GM18868 (cell line): Measurements from ENCODE around the gene CDC42.

ENCODE experiments used
- ATAC-seq: cut with Tn5 transposase; IDR thresholded peaks from one replicate; pipeline ENCODE4 v1.9.1; 2021; ENCODE audit warnings: mild to moderate bottlenecking, moderate library complexity; ENCODE audit not compliant: unreplicated experiment

CDC42 gene

DNA sequence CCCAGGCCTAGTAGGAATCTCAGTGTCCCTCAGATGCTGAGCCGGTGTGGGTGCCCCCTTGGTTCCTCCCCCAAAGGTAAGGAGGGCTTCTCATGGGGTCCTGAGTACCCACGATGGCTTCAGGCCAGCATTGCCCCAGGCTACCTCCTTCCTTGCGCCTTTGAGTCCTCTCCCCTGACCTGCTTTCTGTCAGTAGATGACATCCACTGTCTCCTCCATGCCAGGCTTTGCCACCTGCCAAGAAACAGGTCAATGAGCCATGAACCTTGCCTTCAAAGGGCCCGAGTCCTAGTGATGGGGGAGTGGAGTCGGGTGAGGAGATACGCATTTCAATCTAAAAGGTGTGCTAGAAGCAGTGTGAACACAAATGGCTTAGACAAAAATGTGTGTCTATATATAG, 74.7 kb downstream of the CDC42 start:
- no peak for ATAC-seq

DNA sequence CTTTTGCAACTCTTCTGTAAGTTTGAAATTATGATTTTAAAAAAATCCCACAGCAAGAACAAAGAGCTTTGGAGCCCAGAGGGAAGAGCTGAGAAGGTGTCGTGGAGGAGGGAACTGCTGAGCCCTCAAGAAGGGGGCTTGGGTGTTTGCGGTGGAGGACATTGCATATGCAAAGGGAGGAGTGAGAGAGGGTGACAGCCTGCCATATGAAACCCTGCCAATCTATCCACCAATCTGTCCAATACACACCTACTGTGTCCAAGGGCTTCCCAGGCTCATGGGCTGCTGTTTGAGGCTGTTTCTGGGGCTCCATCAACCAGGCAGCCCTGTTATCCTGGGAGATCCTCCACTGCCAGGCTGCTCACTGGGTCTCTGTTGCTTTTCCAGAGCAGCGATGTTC, 75.2 kb downstream of the CDC42 start:
- ATAC-seq, result no peak

DNA sequence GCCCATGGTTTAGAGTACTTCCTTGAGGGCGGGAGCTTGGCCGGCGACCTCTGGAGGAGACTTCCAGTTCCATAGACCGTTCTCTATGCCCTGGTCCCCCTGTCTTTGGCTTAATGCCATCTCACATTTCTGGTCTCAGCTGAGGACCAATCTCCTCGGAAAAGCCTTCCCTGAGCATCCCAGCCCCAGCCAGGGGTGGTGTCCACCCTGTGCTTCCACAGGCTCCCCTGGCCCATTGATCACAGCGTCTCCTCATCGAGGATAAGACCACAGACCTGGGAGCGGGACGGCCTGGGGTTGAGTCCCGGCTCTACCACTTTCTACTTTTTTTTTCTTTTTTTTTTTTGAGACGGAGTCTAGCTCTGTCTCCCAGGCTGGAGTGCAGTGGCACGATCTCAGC, 75.9 kb downstream of the CDC42 start:
- no peak for ATAC-seq

DNA sequence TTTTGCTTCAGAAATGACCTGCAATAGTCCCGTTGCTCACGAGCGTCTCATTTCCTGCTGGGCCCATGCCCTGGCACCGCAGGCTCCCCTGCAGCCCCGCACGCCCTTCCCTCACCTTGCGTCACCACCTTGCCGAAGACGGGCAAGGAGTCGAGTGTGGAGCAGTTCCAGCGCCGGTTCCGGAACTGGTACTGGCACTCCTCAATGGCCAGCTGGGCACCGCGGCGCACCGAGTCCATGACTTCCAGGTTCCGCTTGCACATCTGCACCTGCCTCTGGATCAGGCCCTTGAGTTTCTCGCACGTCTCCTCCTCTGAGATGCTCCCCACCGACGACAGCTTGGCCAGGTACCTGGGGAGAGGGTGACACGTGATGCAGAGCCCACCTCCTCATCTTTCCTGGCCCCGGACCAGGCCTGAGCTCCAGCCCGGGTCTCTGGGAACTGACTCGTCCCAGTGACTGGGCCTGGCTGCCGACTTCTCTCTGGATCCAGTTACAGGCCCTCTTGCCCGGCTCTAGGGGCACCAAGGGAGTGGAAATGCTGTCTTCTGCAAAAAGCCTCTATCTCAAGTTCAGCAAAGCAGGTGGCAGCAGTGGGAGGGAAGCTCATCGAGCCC, 77.1 kb downstream of the CDC42 start:
- ATAC-seq, result no peak

DNA sequence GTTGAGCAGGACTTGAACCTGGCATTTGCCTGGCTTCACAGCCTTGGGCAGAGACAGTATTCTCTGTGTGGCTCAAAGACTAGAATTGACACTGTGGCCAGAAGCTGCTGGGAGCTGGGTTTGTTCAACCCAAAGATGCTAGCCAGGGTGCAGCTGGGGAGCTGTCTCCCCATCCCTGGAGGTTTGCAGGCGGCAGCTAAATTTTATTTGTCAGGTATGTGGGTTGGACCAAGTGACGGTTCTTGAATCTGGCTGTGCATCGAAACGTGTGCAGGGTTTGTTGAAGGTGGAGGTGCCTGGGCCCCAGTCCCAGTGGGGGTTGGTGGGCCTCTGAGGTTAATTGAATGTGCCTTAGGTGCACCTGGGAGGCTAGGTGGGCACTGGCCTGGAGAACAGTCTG, 78.6 kb downstream of the CDC42 start:
- ATAC-seq, result no peak

DNA sequence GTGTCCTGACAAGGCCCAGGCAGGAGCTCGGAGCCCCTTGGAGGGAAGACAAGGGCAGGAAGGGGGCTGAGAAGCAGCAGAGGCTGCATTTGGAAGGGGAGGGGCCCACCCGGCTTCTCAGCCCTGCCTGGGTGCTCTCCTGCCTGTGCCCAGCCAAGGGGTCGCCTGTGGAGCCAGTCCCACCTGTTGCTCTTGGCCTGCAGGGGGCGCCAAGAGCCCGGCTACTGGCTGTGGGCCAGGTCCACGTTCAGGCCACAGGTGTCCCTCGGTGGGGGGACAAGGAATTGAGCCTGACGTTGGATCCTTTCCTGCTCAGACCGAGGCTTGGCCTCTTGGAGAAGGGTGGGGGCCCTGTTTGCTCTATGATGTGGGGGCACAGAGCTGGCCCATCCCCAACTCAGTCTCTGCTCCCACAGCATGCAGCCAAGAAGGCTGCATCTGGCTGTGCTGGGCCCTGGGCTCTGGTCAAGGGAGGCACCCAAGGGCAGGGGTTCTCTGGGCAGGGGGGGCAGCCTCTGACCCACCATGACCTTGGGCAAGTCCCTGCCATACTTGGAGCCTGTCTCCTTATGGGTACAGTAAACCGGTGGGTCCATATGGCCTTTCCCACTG, 79.5 kb downstream of the CDC42 start:
- no peak for ATAC-seq

DNA sequence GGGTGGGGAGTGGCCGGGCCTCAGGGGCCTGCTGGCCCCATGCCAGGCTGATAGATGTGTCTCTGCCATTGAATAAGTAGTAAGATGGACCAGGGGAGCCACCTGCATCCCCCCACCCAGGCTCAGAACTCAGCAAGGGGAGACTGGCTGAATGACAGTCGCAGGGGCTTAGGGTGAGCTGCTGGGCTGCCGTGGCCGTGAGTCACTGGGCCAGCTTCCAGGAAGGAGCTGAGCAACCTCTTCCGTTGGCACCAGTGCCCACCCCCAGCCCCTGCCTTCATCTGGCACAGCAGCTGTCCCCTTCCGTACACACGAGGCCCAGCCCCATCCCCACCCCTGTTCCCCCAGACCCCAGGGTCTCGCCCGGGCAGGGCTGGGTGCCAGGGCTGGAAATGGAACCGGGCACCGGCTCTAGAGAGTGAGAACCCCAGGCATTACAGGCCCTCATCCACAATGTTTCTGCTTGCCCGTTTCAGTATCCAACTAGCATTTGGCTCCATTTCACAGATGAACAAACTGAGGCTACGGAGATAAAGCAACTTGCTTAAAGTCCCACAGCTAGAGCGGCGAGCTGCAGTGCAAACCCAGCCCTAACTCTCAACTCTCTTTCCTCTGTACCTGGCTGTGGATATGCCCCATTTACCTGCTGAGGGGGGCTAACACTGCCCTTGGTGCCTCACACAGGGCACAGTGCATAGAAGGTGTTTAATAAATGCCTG, 80.2 kb downstream of the CDC42 start:
- no peak for ATAC-seq

DNA sequence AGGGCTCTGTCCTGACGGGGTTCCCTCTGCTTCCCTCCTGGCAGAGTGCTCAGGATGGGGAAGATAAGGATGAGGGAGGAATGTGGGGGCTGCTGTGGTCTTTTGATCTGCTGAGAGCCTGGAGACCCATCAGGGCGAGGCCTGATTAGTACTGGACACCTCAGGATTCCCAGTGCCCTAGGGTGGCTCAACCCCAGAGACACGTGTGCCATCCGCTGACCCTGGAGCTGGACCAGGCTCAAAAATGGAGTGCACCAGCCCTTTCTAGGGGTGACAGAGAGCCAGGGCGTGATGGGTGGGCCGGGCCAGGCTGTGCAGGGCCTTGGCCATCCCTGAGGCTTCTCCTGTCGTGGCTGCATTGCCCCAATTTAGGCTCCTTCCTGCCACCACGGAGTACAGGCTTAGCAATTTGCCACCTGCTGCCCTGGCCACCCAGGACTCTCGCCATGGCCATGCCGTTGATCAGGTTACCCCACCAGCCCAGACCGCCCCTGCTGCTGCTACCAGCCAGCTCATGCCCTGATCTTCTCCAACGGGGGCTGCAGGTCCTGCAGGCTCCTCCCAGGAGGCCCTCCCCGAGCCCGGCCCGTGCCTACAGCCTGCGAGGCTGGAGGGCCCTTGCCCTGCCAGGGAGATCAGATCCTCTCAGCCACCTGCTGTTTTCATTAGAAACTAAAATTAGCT, 80.9 kb downstream of the CDC42 start:
- no peak for ATAC-seq

DNA sequence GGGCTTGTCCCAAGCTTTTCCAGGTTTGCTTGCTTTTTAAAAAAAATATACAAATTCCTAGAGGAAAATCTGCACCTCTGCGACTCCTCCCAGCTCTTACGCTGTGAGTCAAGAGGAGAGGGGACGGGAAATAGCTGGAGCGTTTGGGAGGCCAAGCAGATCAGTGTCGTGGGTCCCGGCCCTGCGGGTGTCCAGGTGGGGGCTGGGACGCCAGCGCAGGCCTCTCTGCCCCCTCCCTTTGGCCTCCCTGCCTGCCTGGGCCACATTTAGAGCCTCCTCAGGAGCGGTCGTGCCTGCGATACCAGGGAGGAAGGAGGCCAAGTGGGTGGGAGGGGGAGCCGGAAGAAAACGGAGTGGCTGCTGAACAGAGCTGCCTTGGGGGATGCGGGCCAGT, 81.4 kb downstream of the CDC42 start:
- ATAC-seq, result no peak

DNA sequence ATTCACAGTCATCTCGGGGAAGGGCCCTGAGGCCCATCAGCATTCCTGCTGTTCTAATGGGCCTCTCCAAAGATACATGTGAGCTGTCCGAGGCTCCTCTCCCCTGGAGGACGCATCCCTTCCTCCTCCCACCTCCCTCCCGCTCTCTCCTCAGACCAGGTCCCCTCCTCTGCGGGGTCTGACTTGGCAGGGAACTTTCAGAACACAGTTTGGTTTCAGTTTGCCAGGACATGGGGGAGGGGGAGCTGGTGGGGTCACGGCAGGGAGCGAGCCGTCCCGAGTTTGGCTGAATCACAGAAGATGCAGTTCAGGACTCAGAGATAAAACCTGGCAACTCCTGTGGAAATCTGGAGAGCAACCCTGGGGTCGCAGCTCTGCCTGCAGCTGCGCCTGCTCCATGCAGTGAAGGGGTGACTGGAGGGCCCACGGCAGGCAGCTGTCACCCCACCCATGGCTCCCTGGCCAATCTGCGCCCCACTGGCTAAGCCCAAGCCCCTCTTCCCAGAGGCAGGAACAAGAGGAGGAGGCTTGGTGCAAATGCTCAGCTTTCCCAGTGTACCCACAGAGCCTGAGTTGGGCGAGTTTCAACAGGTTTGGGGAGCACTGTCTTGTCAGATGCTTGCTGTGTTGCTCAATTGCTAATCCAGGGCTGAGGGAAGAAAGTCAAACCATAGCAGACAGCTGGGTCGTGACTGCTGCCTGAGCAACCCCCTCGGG, 84.7 kb downstream of the CDC42 start:
- no peak for ATAC-seq

DNA sequence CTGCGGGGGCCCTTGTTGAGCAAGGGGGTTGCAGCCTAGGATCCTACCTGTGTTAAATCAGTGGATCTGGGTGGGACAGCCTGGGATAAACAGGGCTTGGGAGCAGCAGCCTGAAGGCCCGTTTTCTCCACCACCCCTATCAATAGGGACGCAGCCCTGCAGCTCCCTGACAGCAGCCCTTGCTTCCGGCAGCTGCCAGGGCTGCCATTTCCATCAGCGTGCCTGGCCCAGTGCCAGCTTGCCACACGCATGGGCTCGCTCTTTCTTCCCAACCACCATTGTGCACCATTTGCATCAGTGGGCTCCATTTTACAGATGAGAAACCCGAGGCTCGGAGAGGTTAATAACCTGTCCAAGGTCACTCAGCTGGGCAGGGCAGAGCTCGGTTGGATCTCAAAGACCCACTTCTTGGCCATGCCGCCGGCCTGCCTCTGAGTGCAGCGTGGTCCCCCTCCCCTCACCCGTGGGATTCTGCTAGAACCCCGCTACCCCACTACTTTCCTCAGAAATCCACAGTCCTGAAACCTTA, 86.6 kb downstream of the CDC42 start:
- no peak for ATAC-seq

DNA sequence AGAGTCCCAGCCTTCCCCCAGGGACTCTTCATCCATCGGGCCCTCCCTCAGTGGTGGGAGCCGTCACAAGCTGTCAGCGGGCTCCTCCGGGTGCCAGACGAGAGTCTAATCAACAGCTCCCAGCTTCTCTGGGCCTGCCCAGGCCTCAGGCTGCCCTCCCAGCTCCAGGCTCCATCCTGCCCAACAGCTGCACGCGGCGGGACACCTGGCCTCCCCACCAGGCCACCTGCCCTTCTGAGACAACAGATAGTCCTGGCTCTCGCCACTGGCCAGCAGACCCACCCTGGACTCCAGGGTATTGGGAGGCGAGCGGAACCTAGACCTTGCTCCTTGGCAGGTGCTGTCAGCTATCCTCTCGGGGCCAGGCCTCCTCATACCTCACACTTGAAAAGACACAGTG, 87.3 kb downstream of the CDC42 start:
- ATAC-seq, result no peak
